GM19238 (cell line): ENCODE data around the gene VPS50.
"Not testable (repeated sequence)": the region's sequence is repeated elsewhere in the genome, so short reads cannot be mapped to it uniquely, and the experiment has no call there.

Experiments used
- DNase-seq: peaks from one replicate; pipeline ENCODE4 v3.0.0; 2011; ENCODE audit warnings: low spot score; ENCODE audit not compliant: insufficient read length

VPS50 gene

GRCh38 chr7:93331706-93332105 is 99.5 kb downstream of the VPS50 start:
- no peak for DNase-seq

DNA sequence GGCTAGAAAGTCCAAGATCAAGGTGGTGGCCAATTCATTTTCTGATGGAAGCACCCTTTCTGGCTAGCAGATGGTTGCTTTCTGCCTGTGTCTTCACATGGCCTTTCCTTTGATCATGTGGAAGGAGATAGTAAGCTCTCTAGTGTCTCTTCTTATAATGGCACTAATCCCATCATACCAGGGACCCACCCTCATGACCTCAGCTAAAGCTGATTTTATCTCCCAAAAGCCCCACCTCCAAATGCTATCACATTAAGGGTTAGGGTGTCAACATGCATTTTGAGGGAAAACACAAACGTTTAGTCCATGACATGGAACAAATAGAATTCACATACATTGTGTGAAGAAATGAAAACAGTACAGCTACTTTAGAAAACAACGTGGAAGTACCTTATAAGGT is 100.0 kb downstream of the VPS50 start:
- DNase-seq = no peak

GRCh38 chr7:93337052-93337451 is 104.9 kb downstream of the VPS50 start:
- DNase-seq = no peak

DNA sequence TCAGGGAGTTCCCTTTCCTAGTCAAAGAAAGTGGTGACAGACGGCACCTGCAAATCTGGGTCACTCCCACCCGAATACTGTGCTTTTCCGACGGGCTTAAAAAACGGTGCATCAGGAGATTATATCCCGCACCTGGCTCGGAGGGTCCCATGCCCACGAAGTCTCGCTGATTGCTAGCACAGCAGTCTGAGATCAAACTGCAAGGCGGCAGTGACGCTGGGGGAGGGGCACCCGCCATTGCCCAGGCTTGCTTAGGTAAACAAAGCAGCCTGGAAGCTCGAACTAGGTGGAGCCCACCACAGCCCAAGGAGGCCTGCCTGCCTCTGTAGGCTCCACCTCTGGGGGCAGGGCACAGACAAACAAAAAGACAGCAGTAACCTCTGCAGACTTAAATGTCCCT is 110.0 kb downstream of the VPS50 start:
- DNase-seq = not testable (repeated sequence)

DNA sequence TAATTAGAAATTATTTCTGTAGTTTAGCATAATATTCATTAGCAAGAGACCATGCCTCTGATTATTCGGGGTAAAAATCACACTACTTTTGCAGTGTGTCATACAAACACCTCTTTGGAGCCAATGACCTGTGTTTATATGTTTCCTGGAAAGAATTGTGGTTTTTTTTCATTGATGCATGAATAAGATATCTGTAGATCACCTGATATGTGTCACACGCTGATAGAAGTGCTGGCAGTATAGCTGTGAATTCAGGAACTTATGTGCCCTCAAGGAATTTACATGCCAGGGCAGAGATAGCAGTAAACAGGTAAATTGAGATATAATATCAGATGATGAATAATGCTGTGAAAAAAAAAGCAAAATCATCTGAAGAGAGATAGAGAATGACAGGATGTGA is 118.2 kb downstream of the VPS50 start:
- DNase-seq = no peak

- DNase-seq = no peak
Measured at GRCh38 chr7:93352881-93353280, 120.7 kb downstream of the VPS50 start.

- no peak for DNase-seq
Measured at GRCh38 chr7:93354815-93355214, 122.6 kb downstream of the VPS50 start.

DNA sequence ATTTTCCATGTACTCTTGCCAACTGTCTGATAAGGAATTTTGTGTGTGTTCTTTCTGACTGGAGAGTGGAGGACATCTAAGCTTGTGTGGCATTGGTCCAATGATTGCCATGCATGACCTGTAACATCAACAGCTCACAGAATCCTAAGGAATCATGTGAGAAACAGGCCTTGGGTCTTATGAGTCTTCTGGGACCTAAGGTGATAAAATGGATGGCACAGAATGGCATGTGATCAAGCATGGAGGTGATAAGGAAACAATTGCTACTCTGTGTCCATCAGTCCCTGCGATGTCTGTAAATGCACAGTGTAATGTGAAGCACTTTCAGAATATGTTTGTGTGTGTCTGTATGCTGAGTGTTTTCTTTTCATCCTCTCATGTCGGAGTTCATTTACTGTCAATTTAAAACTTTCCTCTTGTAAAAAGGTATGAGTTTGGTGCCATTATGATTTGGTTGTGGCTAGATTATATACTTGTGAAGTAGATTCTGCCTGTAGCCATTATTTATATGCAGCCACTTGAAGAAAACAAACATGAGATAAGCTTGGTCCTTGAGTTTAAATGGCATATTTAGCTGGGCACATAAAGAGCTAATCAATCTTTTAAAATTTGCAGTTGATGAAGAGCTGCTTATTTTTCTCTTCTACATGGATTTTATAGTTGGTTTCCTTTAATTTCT is 127.5 kb downstream of the VPS50 start:
- DNase-seq = no peak

DNA sequence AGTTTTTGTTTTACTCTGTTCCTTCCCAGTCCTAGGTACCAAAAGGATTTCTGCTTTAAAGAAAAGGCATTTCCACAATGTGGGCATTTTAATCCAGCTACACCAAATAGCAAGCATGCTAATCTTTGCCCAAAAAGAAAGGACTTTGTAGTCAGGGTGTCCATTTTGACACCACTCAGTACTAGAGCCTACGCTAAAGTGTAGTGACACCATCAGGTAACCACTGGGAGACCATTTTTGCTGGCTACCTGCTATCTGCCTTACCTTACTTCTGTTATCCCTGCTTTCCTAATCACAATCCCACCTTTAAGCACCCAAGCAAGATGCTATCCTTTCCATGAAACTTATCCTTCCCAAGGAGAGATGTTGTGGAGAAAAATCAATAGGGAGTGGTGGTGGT is 129.7 kb downstream of the VPS50 start:
- no peak for DNase-seq

DNA sequence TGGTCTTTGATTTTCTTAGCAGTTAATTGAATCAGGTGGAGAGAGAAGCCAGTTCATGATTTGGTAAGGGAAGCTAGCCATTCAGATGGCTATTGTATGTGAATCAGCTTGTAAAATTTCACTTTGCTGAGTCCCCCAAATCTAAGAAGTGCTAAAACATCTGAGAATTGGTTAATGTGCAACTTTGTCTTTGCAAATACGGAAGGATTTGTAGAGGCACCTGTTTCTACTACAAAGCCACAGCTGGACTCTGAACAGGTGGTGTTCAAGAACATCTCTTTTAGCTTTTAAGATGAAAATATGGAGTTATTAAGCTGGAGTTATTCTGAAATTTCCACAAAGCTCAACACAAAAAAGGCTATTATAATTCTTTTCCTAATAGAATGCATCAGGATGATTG is 132.6 kb downstream of the VPS50 start:
- no peak for DNase-seq

DNA sequence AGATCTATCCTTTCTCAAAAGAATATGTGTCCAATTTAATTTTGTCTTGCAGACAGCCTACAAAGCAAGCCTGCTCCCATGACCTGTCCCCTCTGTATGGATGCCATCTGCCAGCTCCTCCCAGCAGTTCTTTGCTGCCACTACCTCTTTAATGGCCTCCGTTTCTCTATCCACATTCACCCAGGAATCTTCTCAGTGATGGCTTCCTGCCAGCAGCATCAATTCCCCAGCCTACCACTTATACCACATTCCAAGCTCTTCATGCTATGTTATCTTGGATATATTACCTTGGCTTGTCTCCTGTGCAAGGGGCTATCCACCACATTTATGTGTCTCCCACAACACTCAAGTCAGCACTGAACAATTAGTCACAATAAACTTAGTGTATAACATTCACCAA is 133.2 kb downstream of the VPS50 start:
- no peak for DNase-seq

- no peak for DNase-seq
Measured at GRCh38 chr7:93366816-93367215, 134.7 kb downstream of the VPS50 start.

DNA sequence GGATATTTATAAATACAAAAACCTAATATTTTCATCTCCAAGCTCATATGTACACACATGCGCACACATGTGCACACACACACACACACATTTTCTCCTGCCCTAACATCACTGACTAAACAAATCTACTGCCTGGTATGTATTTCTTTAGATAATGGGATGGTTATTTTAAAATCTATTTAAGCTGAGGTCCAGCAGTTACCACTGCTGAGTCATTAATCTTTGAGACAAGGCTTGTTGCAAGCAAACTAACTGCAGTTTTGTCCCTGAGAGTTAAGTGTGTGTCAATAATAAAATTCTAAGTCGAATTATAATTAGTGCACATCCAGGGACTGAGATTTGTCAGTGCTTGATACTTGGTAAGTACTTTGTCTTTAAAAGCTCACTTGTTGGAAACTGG is 135.1 kb downstream of the VPS50 start:
- DNase-seq = no peak

- not testable (repeated sequence) for DNase-seq
Measured at GRCh38 chr7:93370937-93371336, 138.8 kb downstream of the VPS50 start.

DNA sequence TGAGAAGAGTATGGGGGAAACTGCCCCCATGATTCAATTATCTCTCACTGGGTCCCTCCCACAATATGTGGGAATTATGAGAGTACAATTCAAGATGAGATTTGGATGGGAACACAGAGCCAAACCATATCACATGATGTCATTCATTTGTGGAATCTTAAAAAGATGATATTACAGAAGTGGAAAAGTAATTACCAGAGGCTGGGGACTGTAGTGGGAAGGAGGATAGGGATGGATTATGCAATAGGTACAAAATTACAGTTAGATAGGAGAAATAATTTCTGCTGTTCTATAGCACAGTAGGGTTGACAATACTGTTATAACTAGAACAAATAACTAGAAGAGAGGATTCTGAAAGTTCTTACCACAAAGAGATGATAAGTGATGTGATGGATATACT is 141.4 kb downstream of the VPS50 start:
- no peak for DNase-seq

DNA sequence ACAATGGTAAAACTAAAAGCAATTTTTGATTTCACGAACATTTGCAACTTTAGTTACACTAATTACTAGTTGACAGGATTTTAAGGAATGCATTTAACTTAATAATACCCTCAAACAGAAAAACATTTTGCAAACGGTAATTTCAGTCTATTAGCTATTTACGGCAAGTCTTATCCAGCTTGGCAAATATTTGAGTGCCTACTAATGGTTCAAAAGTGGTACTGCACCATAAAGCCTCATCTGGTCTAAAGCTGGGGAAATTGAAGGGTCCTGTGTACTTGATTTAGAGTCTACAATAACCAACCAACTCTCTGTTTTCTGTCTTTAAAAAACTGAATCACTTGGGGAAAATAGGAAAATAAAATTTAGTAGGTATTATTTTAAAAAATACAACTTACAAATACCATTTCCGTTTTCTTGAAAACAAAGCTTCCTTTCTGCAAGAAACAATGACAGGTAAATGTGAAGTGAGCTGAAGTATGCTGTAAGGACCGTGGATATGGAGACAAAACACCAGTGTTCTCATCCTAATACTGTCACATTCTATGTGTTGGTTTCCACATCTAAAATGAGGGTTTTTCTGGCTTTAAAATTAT is 142.3 kb downstream of the VPS50 start:
- DNase-seq = no peak

DNA sequence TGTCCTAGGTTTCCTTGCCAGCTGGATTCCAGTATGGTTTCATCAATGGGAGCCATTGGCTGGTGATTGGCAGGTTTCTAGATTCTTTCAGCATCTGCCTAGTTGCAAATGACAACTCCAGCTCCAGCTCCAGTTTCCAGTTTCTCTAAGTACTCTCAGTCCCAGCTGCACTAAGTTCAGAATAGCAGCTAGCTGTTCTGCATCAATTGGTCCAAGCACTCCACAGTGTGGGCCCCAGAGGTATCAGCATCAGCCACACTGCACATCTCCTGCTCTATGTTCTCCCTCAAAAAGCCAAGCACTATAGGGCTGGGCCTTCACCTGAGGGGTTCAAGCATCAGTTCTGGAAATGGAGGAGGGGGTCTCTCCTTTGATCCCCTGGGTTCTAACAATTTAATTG is 143.4 kb downstream of the VPS50 start:
- no peak for DNase-seq

DNA sequence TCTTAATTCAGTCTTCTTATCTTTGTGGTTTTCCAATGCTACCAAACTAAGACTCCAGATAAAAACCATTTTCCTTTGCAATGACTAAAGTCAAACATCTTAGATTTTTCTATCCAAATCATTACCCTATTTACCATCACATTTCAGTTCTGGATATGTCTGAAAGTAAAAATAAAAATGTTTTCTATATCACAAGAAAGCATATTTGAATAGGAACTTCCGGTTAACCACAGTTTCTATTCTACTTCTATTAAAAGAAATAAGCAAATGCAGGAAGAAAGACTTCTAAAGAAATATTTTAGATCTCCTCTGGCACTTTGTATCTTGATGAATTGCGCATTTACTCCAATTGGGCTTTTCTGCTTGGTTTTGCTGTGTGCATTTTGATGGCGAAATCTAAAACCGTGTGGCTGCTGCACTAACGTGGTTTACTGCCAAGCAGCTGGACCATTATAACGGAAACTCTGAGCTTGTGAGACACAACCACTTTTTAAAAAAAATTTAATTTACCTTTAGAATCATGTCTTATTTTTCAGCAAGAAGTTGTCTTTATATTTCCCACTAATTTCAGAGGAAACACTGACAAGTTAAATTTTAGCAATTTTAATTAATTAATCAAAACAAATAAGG is 146.1 kb downstream of the VPS50 start:
- DNase-seq = no peak

GRCh38 chr7:93382362-93382761 is 150.2 kb downstream of the VPS50 start:
- DNase-seq = no peak

- DNase-seq = no peak
Measured at GRCh38 chr7:93390660-93391059, 158.5 kb downstream of the VPS50 start.

- no peak for DNase-seq
Measured at GRCh38 chr7:93392984-93393383, 160.8 kb downstream of the VPS50 start.

GRCh38 chr7:93399642-93400041 is 167.5 kb downstream of the VPS50 start:
- DNase-seq = no peak

- no peak for DNase-seq
Measured at GRCh38 chr7:93402944-93403343, 170.8 kb downstream of the VPS50 start.
